GM18861 (cell line): ENCODE data around the gene SLC7A8.

Source experiments
- ATAC-seq: cut with Tn5 transposase; IDR thresholded peaks from one replicate; pipeline ENCODE4 v1.9.1; 2021; ENCODE audit not compliant: unreplicated experiment

The SLC7A8 gene

DNA sequence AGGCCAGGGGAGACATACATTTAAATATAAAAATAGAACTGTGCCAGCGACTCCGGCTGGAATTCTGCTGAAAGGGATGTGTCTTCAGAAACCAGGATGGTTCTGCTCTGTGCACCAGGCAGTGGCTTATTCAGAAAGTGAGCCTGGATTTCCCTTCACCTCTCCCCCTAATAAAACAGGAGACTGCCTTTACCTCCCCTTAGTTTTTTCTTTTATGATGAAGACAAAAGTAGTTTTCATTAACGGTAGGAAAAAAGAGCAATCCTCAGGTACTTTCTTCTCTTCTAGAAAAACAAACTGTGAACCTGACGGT lies 346 bp downstream of the SLC7A8 start:
- ATAC-seq, result no peak

DNA sequence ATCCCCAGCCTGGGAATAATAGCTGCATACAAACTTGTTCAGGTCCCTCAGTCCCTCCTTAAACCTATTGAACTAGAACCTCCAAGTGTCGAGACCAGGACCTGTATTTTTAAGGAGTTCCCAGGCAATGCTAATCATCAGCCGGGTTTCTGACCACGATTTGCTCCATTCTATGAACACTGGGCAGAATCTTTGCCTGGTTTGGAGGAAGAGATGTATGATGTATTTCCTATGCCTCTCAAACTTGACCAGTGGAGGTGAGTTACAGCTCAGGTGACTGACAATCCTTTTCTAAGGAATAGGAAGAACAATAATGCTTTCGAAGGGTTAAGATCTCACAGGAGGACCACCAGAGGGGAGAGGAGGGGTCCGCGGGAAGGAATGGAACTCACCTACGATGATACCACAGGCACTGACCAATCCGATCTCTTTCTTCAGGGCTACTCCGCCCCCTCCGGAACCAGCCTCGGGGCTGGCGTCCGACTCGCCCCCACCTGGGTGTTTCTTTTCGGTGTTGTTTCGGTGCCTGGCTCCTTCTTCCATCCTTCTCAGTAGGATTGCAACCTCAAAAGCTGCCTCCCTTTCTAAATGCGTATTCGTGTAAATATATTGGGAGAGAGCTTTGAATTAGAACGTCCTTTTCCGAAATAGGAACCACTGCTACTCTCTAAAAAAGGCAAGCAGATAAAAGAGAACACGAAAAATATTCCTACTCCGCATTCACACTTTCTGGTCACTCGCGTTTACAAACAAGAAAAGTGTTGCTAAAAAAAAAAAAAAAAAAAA lies 895 bp downstream of the SLC7A8 start:
- no peak for ATAC-seq

DNA sequence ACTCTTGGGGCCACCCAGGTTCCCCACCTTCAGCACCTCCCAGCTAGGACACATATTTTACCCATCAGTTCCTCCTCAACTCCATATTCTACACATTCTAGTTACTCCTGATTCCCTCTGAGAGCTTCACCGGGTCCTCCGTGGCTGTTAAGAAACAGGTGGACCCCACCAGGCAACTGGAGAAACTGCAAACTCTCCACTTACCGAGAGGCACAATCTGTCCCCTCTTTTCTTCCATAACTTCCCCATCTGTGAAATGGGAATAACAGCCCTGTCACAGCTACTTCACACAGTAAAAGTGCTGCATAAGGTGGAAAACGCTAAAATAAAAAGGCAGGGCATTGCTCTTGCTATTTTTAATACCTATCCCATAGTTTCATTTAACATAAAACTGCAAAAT lies 1.5 kb downstream of the SLC7A8 start:
- ATAC-seq, result no peak

DNA sequence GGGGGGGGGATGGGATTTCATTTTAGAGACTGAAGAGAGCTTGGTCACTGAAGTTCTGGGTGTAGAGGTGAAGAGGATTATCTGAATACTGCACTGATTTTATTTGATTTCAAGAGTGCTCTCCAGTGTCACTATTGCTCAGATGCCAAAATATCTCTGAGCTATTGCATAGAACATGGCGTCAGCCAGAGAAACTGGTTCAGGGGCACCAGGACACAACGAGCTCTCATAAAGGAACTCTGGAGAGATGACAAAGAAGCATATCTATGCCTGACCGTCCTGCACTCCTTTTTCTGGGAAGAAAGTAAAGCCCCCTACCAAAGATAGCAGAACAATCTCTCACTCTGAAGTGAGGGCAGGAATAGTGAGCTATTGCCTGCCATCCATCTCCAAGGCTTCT lies 2.0 kb downstream of the SLC7A8 start:
- ATAC-seq, result no peak

DNA sequence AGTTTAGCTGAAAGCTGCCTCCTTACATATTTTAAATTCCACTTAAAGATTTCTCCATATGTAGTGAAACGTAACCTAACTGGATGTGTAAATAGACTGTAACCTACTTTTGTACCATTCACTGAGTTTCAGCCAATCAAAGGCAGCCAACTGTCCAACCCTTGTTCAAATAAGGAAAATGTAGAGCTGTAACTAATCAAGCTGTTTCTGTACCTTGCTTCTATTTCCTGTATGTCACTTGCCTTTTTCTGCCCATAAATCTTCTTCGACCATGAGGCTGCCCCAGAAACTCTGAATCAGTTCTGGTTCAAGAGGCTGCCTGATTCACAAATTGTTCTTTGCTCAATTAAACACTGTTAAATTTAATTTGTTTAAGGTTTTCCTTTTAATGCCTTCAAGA lies 6.3 kb downstream of the SLC7A8 start:
- no peak for ATAC-seq

DNA sequence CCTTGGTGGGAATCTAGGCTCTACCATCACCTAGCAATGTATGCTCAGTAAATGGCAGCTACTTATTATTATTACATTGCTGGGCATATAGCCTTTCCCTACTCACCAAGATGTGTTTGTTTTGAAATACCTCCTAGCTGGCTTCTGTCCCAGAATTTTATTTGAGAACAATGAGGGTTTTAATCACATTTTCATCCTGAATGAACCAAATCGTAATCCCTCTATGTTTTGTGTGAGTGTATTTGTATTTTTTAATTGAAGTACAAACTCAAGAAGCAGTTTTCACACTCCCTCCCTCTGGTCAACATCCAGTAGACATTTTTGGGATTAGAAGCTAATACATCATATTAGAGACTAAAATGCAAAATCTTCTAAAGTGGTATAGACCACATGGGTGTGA lies 7.6 kb downstream of the SLC7A8 start:
- ATAC-seq, result no peak

DNA sequence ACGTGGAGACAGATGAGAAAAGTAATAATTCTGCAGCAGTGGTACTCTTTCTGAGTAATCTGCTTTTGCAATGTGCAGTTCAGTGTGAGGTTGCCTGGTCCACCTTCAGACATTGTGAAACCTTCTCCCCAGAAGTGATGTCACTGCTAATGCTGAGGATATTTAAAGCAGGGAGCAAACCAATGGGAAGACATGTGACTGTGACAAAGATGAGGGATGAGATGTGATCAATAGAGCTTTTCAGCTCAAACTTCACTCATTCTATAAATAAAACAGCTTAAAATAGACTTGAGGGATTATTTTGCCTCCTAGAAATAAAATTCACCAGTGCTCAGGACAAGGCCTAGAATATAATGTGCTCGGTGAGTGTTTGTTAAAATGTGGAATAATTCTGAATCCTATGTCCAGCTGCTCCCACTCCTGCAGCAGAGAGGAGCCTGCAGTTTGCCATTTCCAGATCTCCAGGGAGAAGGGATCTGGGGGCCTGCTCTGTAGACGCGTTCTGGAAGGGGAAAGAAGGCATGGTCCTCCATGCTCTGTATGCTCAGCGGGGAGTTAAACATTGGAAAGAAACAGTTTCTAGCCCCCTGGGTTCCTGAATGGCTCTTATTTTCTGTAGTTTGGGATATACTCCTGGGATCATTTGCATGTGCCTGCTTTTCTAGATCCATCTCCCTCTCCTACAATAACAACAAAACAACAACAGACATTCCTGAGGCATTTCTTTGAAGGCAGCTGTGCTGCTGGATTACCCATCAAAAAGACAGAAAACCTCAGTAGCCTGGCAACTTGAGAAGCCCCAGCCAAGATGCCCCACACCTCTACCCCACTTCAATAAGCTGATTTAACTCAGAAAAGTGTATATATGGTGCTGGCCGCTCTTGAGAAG lies 8.9 kb downstream of the SLC7A8 start:
- no peak for ATAC-seq

DNA sequence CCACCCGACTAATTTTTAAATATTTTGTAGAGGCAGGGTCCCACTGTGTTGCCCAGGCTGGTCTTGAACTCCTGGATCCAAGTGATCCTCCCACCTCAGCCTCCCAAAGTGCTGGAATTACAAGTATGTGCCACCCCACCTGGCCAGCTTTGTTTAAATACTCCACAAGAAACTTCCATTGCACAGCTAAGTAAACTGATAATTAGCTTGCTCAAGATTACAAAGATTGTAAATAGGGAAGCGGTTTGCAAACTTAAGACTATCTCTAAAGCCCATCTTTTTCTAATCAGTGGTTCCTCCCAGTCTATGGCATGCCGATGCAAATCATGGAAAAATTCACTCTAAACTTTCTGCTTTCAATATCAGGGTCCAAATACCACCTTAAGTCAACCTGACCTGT lies 9.7 kb downstream of the SLC7A8 start:
- no peak for ATAC-seq

DNA sequence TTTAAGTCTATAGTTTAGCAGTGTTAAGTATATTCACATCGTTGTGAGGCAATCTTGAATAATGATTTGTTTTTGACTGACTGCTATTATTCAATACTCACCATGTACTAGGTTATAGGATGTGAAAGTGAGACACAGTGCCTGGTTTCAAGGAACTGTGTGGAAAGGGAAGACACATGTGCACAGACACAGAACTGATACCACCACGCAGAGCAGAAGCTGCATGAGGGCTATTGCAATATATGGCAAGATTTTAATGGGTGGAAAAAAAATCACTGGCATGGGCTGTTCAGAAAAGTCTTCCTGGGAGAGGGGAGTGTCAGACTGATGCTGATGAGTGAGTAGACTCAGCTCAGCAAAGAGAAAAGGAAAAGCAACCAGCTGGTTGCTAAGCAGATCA lies 10.4 kb downstream of the SLC7A8 start:
- ATAC-seq, result no peak

DNA sequence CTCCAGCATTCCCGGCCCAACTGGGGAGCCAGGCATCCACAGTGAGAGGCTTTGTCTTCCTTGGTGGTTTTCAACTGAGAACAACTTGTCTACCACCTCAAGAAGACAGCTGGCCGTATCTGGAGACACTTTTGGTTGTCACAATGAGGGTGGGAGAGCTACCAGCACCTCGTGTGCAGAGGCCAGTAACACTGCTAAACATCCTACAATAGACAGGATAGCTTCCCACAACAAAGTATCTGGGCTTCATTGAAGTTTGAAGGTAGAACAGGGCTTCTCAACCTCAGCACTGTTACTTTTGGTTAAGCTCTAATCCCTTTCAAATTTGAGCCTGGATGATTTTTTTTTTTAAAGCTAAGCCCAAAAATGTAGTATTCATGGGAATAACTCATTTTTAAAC lies 10.9 kb downstream of the SLC7A8 start:
- ATAC-seq, result no peak

DNA sequence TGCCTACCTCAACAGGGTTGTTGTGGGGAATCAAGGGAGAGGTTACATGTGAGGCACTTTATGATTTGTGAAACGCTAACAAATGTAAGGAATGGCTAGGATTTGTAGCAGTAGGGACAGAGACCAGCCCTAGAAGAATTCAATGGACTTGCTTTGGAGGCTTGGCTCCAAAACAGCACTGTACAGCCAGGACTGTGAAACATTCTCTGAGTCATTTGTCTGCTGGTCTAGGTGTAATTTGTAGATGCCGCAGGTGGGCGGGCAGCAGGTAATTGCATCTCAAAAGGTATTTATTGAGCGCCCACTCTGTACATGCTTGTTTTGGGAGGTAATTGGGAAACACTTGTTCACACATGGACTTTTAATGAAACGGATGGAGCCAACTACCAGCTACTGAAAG lies 11.4 kb downstream of the SLC7A8 start:
- ATAC-seq, result no peak

DNA sequence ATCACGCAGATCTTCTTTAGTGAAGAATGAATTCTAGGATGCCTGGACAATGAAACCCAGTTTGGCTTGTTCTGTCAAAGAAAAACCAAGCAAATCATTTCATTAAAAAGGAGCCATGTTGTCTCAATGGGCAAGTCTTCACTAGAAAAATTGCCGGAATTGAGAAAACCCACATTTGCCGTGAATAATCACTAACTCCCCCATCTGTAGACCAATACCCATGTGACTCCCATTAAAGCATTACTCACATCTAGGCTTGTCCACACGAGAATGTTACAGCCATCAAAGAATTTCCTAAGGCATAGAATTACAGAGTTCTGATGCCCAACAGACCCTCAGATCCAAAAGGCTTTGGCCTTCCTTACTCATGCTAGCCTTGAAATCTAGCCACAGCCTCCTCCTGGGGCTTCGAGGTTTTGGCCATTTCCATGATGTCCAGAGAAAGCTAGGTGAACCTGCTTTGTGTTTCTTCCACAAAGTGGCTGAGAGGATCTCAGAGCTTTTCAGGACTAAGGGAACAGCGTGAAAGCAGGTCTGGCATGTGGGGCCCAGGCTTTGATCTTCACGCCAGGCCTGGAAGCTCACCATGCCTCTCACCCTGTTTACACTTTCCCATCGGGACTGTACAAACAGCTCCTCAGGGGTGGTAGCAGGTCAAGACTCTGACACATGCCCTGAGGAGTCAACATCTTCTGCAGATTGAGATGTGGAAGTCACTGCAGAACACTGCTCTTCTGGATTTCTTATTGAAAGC lies 12.1 kb downstream of the SLC7A8 start:
- no peak for ATAC-seq

DNA sequence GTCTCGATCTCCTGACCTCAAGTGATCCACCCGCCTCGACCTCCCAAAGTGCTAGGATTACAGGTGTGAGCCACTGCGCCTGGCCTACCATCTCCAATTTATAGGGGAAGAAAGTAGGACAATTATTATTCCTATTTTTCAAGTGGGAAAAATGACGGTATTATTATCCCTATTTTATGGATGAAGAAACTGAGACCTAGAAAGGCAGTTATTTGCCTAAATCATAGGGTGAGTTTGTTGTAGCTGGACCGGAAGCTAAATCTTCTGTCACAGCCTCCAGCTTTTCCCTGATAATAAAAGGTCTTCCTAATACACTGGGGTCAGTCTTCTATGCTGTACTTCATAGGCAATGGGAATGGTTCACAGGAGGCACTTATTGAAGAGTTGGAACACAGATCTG lies 13.8 kb downstream of the SLC7A8 start:
- ATAC-seq, result no peak

DNA sequence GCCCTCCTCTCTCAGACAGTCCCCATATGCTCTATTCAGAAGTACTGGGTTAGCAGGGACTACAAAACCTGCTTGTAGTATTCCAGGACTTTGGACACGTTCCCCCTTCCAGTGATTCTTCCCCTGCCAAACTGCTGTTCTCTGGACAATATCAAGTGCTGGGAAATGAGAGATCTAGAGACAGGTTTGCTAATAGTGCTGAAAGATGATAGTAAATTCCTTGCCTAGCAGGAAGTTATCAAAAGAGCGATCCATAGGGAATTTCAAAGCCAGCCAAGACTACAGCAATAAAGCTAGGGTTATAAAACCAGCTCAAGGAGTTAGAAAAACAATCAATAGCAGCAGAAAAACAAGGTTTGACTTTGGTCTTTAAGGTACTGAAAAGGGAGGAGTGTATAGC lies 15.2 kb downstream of the SLC7A8 start:
- no peak for ATAC-seq

DNA sequence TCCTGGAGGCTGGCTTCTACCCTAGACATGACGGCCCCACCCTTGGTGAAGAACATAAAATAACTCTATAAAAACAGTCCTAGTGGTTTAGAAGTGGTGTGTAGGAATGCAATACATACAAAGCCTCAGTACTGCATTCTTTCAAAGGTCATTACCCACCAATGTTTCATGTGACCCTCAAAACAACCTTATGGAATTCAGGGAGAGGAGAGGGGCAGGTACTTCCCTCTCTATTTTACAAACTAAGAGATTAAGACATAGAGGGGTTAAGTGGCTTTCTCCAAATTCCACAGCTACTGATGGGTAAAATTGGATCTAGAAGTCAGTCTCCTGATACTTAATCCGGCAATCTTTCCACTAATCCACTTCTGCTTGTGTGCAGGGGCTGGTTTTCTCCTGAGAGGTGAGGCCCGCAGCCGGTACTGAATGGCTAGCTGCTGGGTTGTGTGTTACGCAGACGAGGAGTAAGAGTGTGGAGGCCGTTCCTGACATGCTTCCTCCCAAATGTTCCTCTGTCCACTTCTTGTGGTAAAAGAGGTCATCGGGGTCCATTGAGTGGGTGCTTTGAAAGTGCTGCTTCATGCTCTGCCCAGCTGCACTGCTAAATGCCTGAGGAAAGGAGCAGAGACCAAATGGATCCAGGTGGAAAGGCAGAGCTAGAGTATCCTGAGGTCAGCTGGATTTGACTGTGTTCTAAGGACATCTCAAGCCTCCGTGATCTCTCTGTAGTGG lies 16.2 kb downstream of the SLC7A8 start:
- ATAC-seq, result no peak

DNA sequence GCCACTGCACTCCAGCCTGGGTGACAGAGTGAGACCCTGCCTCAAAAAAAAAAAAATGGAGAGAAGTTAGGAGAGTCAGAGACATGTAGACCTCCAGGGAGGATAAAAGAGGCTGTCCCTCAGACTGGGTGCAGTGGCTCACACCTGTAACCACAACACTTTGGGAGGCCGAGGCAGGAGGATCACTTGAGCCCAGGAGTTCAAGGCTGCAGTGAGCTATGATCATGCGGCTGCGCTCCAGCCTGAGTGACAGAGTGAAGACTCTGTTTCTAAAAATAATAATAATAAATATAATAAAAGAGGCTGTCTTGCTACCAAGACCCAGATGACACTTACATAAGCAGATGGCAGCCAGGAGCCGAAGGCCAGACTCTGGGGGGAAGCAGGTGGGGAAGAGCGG lies 18.5 kb downstream of the SLC7A8 start:
- ATAC-seq, result no peak

DNA sequence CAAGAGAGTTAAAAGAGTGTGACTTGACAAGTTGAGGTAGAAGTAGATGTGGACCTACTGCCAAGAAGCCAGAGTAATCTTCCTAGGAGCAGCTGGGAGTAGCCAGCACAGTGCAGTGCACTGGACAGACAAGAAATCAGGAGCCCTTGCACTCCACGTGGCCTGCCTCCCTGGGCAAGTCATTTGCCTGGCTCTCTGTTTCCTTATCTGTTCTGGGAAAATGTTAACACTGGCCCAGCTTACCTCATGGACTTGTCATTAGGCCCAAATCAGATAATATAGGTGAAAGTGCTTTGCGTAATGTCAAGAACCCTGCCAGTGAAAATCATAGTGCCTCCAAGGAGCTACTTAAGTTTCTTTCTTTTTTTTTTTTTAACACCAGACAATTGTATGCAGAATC lies 19.2 kb downstream of the SLC7A8 start:
- no peak for ATAC-seq

DNA sequence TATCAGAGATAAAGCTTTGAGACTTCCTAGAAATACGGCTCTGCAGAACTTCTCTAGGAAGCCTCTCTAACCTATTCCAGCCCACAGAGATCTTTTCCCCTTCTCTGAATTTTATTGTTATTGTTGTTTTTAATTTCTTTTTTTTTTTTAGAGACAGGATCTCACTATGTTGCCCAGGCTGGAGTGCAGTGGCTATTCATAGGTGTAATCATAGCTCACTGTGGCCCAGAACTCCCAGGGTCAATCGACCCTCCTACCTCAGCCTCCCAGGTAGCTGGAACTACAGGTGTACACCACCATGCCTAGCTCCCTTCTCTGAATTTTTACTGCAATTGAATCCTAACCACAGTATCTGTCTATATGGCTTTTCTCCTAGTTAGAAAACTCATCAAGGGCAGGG lies 19.6 kb downstream of the SLC7A8 start:
- ATAC-seq, result no peak

DNA sequence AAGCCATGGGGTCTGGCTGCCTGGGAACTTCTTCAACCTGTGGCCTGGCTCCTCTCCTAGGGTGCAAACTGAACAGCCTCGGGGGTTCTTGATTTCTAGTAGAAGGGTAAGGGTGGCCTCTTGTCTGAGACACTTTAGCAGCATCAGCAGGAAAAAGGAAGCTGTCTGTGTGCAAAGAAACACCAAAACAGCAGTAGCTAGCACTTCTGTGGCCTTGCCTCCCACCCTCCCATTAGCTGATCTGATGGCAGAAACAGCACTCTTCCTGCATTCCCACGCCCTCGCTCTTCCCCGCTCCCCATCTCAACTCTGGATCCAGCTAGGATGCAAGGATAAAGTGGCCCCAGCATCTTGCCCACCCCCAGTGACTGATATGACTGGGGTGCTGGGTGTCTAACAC lies 20.7 kb downstream of the SLC7A8 start:
- ATAC-seq, result no peak

DNA sequence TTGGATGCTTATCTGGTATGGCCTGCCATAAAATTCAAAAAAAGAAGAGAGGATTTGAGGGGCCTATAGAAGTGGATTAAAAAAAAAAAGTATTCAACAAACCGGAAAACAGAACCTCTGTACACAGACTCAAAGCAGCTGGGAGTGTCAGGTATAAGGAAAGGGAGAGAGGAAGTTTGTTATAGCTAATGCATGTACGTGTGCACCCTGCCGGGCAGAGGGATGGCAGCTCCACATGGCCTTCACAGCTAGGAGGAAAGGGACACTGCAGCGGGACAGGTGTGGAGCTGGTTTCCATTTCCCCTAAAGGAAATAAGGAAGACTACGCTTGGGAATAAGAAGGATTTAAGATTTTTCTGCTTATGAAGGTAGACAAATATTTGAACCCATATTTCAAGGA lies 21.5 kb downstream of the SLC7A8 start:
- no peak for ATAC-seq

DNA sequence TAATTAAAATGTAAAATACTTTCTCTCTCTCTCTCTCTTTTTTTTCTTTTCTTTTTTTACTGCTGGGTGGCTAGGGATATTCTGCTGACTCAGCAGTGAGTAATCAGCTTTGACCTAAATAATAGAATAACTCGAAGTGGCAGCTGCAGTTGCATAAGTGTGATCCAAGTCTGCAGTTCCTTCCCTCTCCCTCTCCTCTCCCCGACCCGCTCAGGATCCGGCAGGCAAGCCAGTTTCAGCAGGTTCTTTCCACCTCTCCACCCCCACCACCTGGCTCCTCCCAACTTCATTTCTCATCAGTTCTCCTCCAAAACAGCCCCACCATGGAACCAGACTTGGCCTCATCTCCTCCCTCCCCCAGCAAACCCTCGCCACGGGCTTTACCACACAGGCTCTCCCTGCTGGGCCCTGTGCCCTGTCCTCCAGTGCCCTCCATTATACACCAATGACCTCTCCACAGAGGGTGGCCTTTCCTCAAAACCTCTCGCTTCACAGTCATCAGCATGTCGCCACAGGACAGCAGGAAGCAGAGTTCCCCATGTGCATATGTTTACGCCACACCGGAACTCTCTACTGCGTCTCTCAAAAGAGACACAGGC lies 22.4 kb downstream of the SLC7A8 start:
- no peak for ATAC-seq
